ENCODE data around the gene TNIK.

The TNIK gene

GRCh38 chr3:171044835-171045793, 415.1 kb downstream of the TNIK start:
- DNase-seq (ENCODE audit: insufficient read length, low spot score) = no peak
- no peak for FAIRE-seq

GRCh38 chr3:171044384-171044783, 415.8 kb downstream of the TNIK start:
- FAIRE-seq (no peak), DNase-seq (ENCODE audit: insufficient read length, low spot score) (no peak)
- no peak for TF ChIP-seq PAX5 (IDR thresholded peaks at IDR 0.05; ENCODE audit: insufficient read depth, low read length, severe bottlenecking)
- no peak for TF ChIP-seq POLR2AphosphoS5 (IDR thresholded peaks at IDR 0.05; ENCODE audit: low read depth, low read length)

More at GRCh38 chr3:171044835-171045793, 415.1 kb downstream of the TNIK start:
- TF ChIP-seq POLR2A (IDR thresholded peaks at IDR 0.05; ENCODE audit: low read depth, low read length) (no peak), PAX5 (IDR thresholded peaks at IDR 0.05; ENCODE audit: insufficient read depth, low read length, severe bottlenecking) (no peak), SPI1 (IDR thresholded peaks at IDR 0.05; ENCODE audit: low read depth, low read length) (no peak), POU2F2 (IDR thresholded peaks at IDR 0.05; ENCODE audit: low read depth, low read length) (no peak), TAF1 (IDR thresholded peaks at IDR 0.05; ENCODE audit: low read depth, low read length) (no peak), POLR2AphosphoS5 (IDR thresholded peaks at IDR 0.05; ENCODE audit: low read depth, low read length) (no peak)

DNA sequence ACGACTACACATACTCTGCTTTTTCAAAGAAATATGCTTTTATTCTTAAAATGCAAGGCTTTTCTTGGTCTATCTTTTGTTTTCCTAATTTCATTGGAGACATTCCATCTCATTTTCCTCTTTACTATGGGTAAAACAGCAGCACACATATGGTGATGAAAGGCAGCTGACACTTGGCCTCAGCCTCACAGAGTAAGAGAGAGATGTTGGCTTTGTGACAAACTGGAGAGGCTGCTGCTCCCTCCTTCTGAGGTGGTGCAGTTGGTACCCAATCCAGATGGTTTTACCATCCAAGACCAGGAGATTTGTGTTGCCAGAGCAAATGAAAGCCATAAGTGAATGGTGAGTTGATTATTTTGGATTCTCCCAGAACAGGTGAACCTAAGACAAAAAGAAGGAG, 420.5 kb downstream of the TNIK start:
- DNase-seq (ENCODE audit: insufficient read length, low spot score) (no peak), FAIRE-seq (no peak)
- no peak for TF ChIP-seq PAX5 (IDR thresholded peaks at IDR 0.05; ENCODE audit: insufficient read depth, low read length, severe bottlenecking)
- no peak for TF ChIP-seq POU2F2 (IDR thresholded peaks at IDR 0.05; ENCODE audit: low read depth, low read length)
- no peak for TF ChIP-seq TAF1 (IDR thresholded peaks at IDR 0.05; ENCODE audit: low read depth, low read length)
- TF ChIP-seq POLR2AphosphoS5 (IDR thresholded peaks at IDR 0.05; ENCODE audit: low read depth, low read length) = no peak
- no peak for TF ChIP-seq SPI1 (IDR thresholded peaks at IDR 0.05; ENCODE audit: low read depth, low read length)
- TF ChIP-seq POLR2A (IDR thresholded peaks at IDR 0.05; ENCODE audit: low read depth, low read length) = no peak

- DNase-seq (ENCODE audit: insufficient read length, low spot score) = no peak
- TF ChIP-seq PAX5 (IDR thresholded peaks at IDR 0.05; ENCODE audit: insufficient read depth, low read length, severe bottlenecking) = no peak
- TF ChIP-seq TAF1 (IDR thresholded peaks at IDR 0.05; ENCODE audit: low read depth, low read length) = no peak
- TF ChIP-seq SPI1 (IDR thresholded peaks at IDR 0.05; ENCODE audit: low read depth, low read length) = no peak
- no peak for TF ChIP-seq POLR2A (IDR thresholded peaks at IDR 0.05; ENCODE audit: low read depth, low read length)
- no peak for TF ChIP-seq POLR2AphosphoS5 (IDR thresholded peaks at IDR 0.05; ENCODE audit: low read depth, low read length)
- TF ChIP-seq POU2F2 (IDR thresholded peaks at IDR 0.05; ENCODE audit: low read depth, low read length) = no peak
- no peak for FAIRE-seq
Observed at GRCh38 chr3:171038342-171038741, 421.9 kb downstream of the TNIK start.

DNA sequence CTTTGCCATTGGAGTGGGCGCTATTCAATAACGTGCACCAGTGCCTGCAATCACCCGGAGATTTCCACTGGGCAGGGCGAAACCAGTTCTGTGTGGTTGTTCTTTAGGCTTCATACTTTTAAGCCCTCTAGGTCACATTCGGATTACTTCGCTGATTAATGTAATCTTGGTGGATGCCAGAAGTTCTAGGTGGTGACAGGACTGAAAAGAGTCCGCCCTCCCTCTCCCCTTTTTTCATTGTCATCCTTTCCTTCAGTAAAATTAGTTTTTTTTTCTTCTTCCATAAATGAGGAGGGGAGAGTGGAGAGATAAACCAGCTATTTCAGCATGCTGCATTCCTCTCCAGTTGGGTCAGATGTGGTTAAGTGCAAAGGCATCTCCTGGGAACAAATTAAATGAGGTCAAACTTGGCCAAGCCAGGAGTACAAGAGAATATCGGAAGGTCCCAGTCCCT, 431.4 kb downstream of the TNIK start:
- DNase-seq (ENCODE audit: insufficient read length, low spot score) = no peak
- TF ChIP-seq POLR2A (IDR thresholded peaks at IDR 0.05; ENCODE audit: low read depth, low read length) = no peak
- TF ChIP-seq POU2F2 (IDR thresholded peaks at IDR 0.05; ENCODE audit: low read depth, low read length) = no peak
- TF ChIP-seq POLR2AphosphoS5 (IDR thresholded peaks at IDR 0.05; ENCODE audit: low read depth, low read length) = no peak
- TF ChIP-seq SPI1 (IDR thresholded peaks at IDR 0.05; ENCODE audit: low read depth, low read length) = no peak
- TF ChIP-seq TAF1 (IDR thresholded peaks at IDR 0.05; ENCODE audit: low read depth, low read length) = no peak
- no peak for TF ChIP-seq PAX5 (IDR thresholded peaks at IDR 0.05; ENCODE audit: insufficient read depth, low read length, severe bottlenecking)
- no peak for FAIRE-seq

DNA sequence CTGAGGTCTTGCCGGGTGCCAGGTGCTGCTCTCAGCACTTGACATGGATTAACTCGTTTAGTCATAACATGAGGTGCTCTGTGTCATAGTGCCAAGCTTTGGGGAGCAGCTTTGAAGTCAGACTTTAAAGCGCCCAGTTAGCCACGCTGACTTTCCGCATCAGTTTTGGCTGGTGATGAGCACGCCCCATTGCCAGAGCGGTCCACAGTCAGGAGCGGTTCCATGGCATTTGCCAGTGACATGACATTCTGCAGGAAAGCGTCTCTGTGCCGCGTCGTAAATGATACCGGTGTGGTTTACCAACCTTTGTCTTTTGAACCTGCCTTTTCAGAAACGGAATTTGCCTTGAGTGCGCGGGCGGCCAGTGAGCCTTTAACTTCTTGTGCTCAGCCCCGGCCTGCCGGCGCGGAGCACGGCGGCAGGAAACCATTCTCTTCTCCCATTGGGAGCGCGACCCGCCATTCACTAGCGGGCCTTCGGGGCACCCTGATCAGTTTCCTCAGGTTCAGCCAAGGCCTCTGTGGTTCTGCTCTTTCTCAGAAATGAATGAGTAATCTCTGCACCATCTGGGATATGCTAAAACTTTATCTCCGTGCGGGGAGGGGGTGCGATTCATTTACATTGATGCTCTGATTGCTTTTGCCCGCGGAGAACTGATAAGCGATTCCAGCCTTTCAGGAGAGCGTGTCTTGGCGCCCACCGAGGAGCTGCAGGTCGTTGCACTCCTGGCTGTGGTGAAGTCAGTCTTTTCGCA, 432.0 kb downstream of the TNIK start:
- TF ChIP-seq POLR2A (IDR thresholded peaks at IDR 0.05; ENCODE audit: low read depth, low read length) (no peak), POLR2AphosphoS5 (IDR thresholded peaks at IDR 0.05; ENCODE audit: low read depth, low read length) (no peak), SPI1 (IDR thresholded peaks at IDR 0.05; ENCODE audit: low read depth, low read length) (no peak), POU2F2 (IDR thresholded peaks at IDR 0.05; ENCODE audit: low read depth, low read length) (no peak), TAF1 (IDR thresholded peaks at IDR 0.05; ENCODE audit: low read depth, low read length) (no peak), PAX5 (IDR thresholded peaks at IDR 0.05; ENCODE audit: insufficient read depth, low read length, severe bottlenecking) (no peak)
- DNase-seq (ENCODE audit: insufficient read length, low spot score) (no peak), FAIRE-seq (no peak)

- no peak for DNase-seq (ENCODE audit: insufficient read length, low spot score)
- FAIRE-seq = no peak
- TF ChIP-seq POLR2AphosphoS5 (IDR thresholded peaks at IDR 0.05; ENCODE audit: low read depth, low read length) (no peak), POU2F2 (IDR thresholded peaks at IDR 0.05; ENCODE audit: low read depth, low read length) (no peak), POLR2A (IDR thresholded peaks at IDR 0.05; ENCODE audit: low read depth, low read length) (no peak), SPI1 (IDR thresholded peaks at IDR 0.05; ENCODE audit: low read depth, low read length) (no peak), PAX5 (IDR thresholded peaks at IDR 0.05; ENCODE audit: insufficient read depth, low read length, severe bottlenecking) (no peak), TAF1 (IDR thresholded peaks at IDR 0.05; ENCODE audit: low read depth, low read length) (no peak)
Observed at GRCh38 chr3:171026597-171027293, 433.5 kb downstream of the TNIK start, which contains the start of gene SLC2A2. TSS of gene SLC2A2 (minus strand) at chr3:171026720. CDS start at chr3:171026670, 50 bp downstream.

DNA sequence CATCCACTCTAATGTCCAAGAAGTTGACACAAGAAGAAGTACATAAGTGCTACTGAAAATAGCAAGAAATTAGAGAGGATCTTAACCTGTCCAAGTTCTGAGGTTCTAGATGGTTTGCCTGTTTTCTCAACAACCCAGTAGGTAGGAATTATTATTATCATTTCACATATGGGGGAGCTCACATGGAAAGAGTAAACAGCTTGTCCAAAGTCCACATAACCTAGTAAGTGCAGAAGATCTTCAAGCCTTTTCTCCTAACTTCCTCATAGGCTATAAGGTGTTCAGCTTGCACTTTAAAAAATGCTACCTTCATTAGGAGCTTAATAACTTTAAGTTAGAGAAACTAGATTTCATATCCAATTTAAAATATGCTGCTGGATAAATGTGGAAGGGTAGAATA, 436.6 kb downstream of the TNIK start:
- TF ChIP-seq POU2F2 (IDR thresholded peaks at IDR 0.05; ENCODE audit: low read depth, low read length) = no peak
- FAIRE-seq (no peak), DNase-seq (ENCODE audit: insufficient read length, low spot score) (no peak)

- DNase-seq (ENCODE audit: insufficient read length, low spot score) = no peak
- TF ChIP-seq POLR2A (IDR thresholded peaks at IDR 0.05; ENCODE audit: low read depth, low read length) (no peak), POLR2AphosphoS5 (IDR thresholded peaks at IDR 0.05; ENCODE audit: low read depth, low read length) (no peak), POU2F2 (IDR thresholded peaks at IDR 0.05; ENCODE audit: low read depth, low read length) (no peak), TAF1 (IDR thresholded peaks at IDR 0.05; ENCODE audit: low read depth, low read length) (no peak), SPI1 (IDR thresholded peaks at IDR 0.05; ENCODE audit: low read depth, low read length) (no peak), PAX5 (IDR thresholded peaks at IDR 0.05; ENCODE audit: insufficient read depth, low read length, severe bottlenecking) (no peak)
- FAIRE-seq = no peak
Observed at GRCh38 chr3:171021377-171021776, 438.8 kb downstream of the TNIK start.

All from GM12891 (cell line).